ENCODE data around the gene GMPPB.
"Not testable (repeated sequence)": the region's sequence is repeated elsewhere in the genome, so short reads cannot be mapped to it uniquely, and the experiment has no call there.

GMPPB gene

GRCh38 chr3:49723628-49724551, at the start of gene GMPPB:
Gene GMPPB, minus strand, starts transcription at chr3:49723951. Its CDS starts 225 bp downstream, at chr3:49723726.
- peak; percentile 98 for DNase-seq

GRCh38 chr3:49772703-49773102, 49.0 kb upstream of the GMPPB start:
- DNase-seq, result no peak

GRCh38 chr3:49771340-49771938, 47.7 kb upstream of the GMPPB start:
- DNase-seq, result no peak

- DNase-seq, result no peak
Observed at GRCh38 chr3:49769926-49770325, 46.2 kb upstream of the GMPPB start.

GRCh38 chr3:49769286-49769915, 45.6 kb upstream of the GMPPB start:
- no peak for DNase-seq

- no peak for DNase-seq
Observed at GRCh38 chr3:49763981-49764380, 40.2 kb upstream of the GMPPB start.

- DNase-seq, result no peak
Observed at GRCh38 chr3:49761661-49762060, 37.9 kb upstream of the GMPPB start.

GRCh38 chr3:49759226-49759625, 35.5 kb upstream of the GMPPB start:
- DNase-seq, result no peak

GRCh38 chr3:49757197-49757596, 33.4 kb upstream of the GMPPB start:
- no peak for DNase-seq

GRCh38 chr3:49756036-49756435, 32.3 kb upstream of the GMPPB start:
- DNase-seq, result no peak

- DNase-seq, result no peak
Observed at GRCh38 chr3:49754536-49754935, 30.8 kb upstream of the GMPPB start.

GRCh38 chr3:49751501-49751900, 27.8 kb upstream of the GMPPB start:
- no peak for DNase-seq

- no peak for DNase-seq
Observed at GRCh38 chr3:49750056-49750455, 26.3 kb upstream of the GMPPB start.

- DNase-seq, result not testable (repeated sequence)
Observed at GRCh38 chr3:49748874-49749273, 25.1 kb upstream of the GMPPB start.

GRCh38 chr3:49747792-49748480, 24.2 kb upstream of the GMPPB start:
- no peak for DNase-seq

- no peak for DNase-seq
Observed at GRCh38 chr3:49745986-49746385, 22.2 kb upstream of the GMPPB start.

GRCh38 chr3:49740427-49740826, 16.7 kb upstream of the GMPPB start:
- no peak for DNase-seq

GRCh38 chr3:49738067-49738713, 14.4 kb upstream of the GMPPB start:
- no peak for DNase-seq

- no peak for DNase-seq
Observed at GRCh38 chr3:49734752-49735151, 11.0 kb upstream of the GMPPB start.

GRCh38 chr3:49733551-49733950, 9.8 kb upstream of the GMPPB start:
- no peak for DNase-seq

GRCh38 chr3:49732597-49732996, 8.8 kb upstream of the GMPPB start:
- DNase-seq, result no peak

GRCh38 chr3:49729966-49730609, 6.3 kb upstream of the GMPPB start:
- no peak for DNase-seq

Data from activated CD4-positive, alpha-beta T cell treated with anti-CD3 and anti-CD28 coated beads, Interleukin-10, Interleukin-2, amounts not matched to agents 100 ng/mL and 50 ng/mL, durations not matched to agents 16 hours and 8 hours (primary cell).